ENCODE measurements around the gene OVCH2.

- TF ChIP-seq POLR2AphosphoS5 (IDR thresholded peaks at IDR 0.05; ENCODE audit: low read depth) (no peak), CTCF (conservative IDR thresholded peaks at IDR 0.05; ENCODE audit: low read depth in 2 of 2) (no peak), EZH2phosphoT487 (IDR thresholded peaks at IDR 0.05; ENCODE audit: unreplicated experiment) (no peak), EZH2 (IDR thresholded peaks at IDR 0.05; ENCODE audit: low read depth, unreplicated experiment) (no peak), ETS1 (IDR thresholded peaks at IDR 0.05) (no peak), JUNB (IDR thresholded peaks at IDR 0.05; ENCODE audit: unreplicated experiment) (no peak), NANOG (IDR thresholded peaks at IDR 0.05; ENCODE audit: borderline replicate concordance) (no peak), STAT1 (IDR thresholded peaks at IDR 0.05; ENCODE audit: unreplicated experiment) (no peak)
These were observed 55.1 kb downstream of the OVCH2 start for GRCh38 chr11:7651140-7651551.
